B cell (primary cell): Measurements from ENCODE around the gene TMEM255B. TPM values are rescaled to one million over a fixed set of nuclear protein-coding genes. Genes with fewer than 3 reads are reported as not detected.

Experiments
- ATAC-seq: fragments of 200-7000 bp; cut with Tn5 transposase; one replicate; pipeline ENCODE4 v1.10.0; 2021; ENCODE audit warnings: low read depth, mild to moderate bottlenecking, moderate number of reproducible peaks, moderate library complexity
- CTCF ChIA-PET: fragments of 350-600 bp; sonication (Branson Sonifier 250); formaldehyde crosslinking; loops from one replicate; lab custom pipeline; 2021; ENCODE audit warnings: antibody characterized with exemption, inconsistent platforms; lab: Charles Lee
- POLR2A ChIA-PET: fragments of 350-600 bp; sonication (Branson Sonifier 250); formaldehyde crosslinking; loops from one replicate; lab custom pipeline; 2021; ENCODE audit warnings: antibody characterized with exemption; lab: Charles Lee
- DNase-seq: peaks from one replicate; pipeline ENCODE4 v3.0.0; 2013
- H2AFZ ChIP-seq: 2 replicates; pipeline ENCODE4 v1.6.1; 2012; ENCODE audit warnings: mild to moderate bottlenecking, low read depth, low read length; ENCODE audit not compliant: insufficient read depth, poor library complexity, severe bottlenecking
- H3K27ac ChIP-seq, 2 donors: 1 replicate in 1 of 2; 2 replicates in 1 of 2; pipeline ENCODE4 v1.5.1; 2012 to 2013; ENCODE audit warnings: low read length in 2 of 2, mild to moderate bottlenecking in 2 of 2, moderate library complexity in 1 of 2
- H3K27me3 ChIP-seq, 4 experiments: fragments of 200-600 bp in 1 of 4; sonication (generic) in 1 of 4; replicated peaks in 1 of 4; 1 replicate in 2 of 4; 2 replicates in 2 of 4; pipeline versions ENCODE4 v1.6.1 to v1.7.0; 2013 to 2016; ENCODE audit warnings: low read length in 3 of 4, mild to moderate bottlenecking in 2 of 4, mixed read lengths in 1 of 4, moderate library complexity in 1 of 4; ENCODE audit not compliant: insufficient read depth in 4 of 4, control insufficient read depth in 3 of 4; ENCODE audit errors: control extremely low read depth in 1 of 4
- H3K36me3 ChIP-seq, 2 experiments: replicated peaks in 1 of 2; 1 replicate in 1 of 2; 2 replicates in 1 of 2; pipeline versions ENCODE4 v1.6.1 to v1.7.1; 2013; ENCODE audit warnings: low read length in 1 of 2; ENCODE audit not compliant: insufficient read depth in 2 of 2, control insufficient read depth in 1 of 2; ENCODE audit errors: control extremely low read depth in 1 of 2, extremely low read depth in 1 of 2
- H3K4me1 ChIP-seq, 2 donors: fragments of 200-600 bp in 1 of 2; sonication (generic) in 1 of 2; 1 replicate in 1 of 2; 2 replicates in 1 of 2; pipeline versions ENCODE4 v1.5.1 to v1.6.1; 2013 to 2017; ENCODE audit warnings: low read length in 2 of 2; ENCODE audit not compliant: control insufficient read depth in 2 of 2, insufficient read depth in 2 of 2
- H3K4me2 ChIP-seq: replicated peaks from 2 replicates; pipeline ENCODE3; 2012; ENCODE audit warnings: mild to moderate bottlenecking, low read depth, low read length; ENCODE audit not compliant: poor library complexity, severe bottlenecking
- H3K4me3 ChIP-seq, 5 experiments: fragments of 200-600 bp in 1 of 5; sonication (generic) in 1 of 5; 1 replicate in 3 of 5; 2 replicates in 2 of 5; pipeline versions ENCODE4 v1.5.1 to v1.7.0; 2011 to 2016; ENCODE audit warnings: low read length in 4 of 5, mild to moderate bottlenecking in 4 of 5, low read depth in 2 of 5, control low read depth in 1 of 5, moderate library complexity in 1 of 5; ENCODE audit not compliant: insufficient read depth in 1 of 5; ENCODE audit errors: control extremely low read depth in 1 of 5, extremely low read depth in 1 of 5
- H3K79me2 ChIP-seq: fragments of 200-600 bp; sonication (generic); one replicate; pipeline ENCODE4 v1.6.0; 2016; ENCODE audit warnings: low read length; ENCODE audit not compliant: control insufficient read depth, insufficient read depth
- H3K9ac ChIP-seq: fragments of 200-600 bp; sonication (generic); 2 replicates; pipeline ENCODE4 v1.6.1; 2017; ENCODE audit warnings: mild to moderate bottlenecking, low read length, moderate library complexity
- H3K9me3 ChIP-seq, 3 donors: one replicate each; pipeline versions ENCODE4 v1.6.1 to v1.7.1; 2013; ENCODE audit warnings: low read length in 2 of 3; ENCODE audit not compliant: control insufficient read depth in 2 of 3, insufficient read depth in 1 of 3; ENCODE audit errors: control extremely low read depth in 1 of 3
- H4K20me1 ChIP-seq: 2 replicates; pipeline ENCODE4 v1.6.0; 2012; ENCODE audit warnings: mild to moderate bottlenecking, low read length; ENCODE audit not compliant: insufficient read depth, control insufficient read depth, poor library complexity, severe bottlenecking
- H3K27ac Mint-ChIP-seq: one replicate; pipeline ENCODE4 v1.8.0; 2021; ENCODE audit warnings: mixed read lengths
- H3K27me3 Mint-ChIP-seq: one replicate; pipeline ENCODE4 v1.8.0; 2021; ENCODE audit warnings: mixed read lengths
- H3K4me1 Mint-ChIP-seq: one replicate; pipeline ENCODE4 v1.8.0; 2021; ENCODE audit warnings: mixed read lengths
- H3K4me3 Mint-ChIP-seq: one replicate; pipeline ENCODE4 v1.8.0; 2021; ENCODE audit warnings: mixed read lengths
- H3K9me3 Mint-ChIP-seq: one replicate; pipeline ENCODE4 v1.8.0; 2022; ENCODE audit warnings: mixed read lengths; ENCODE audit not compliant: insufficient read depth
- CTCF ChIP-seq: fragments of 200-600 bp; IDR thresholded peaks from one replicate; pipeline ENCODE4 v1.8.0; 2022; ENCODE audit warnings: antibody characterized with exemption, mild to moderate bottlenecking
- EZH2 ChIP-seq: IDR thresholded peaks from 2 replicates; pipeline ENCODE4 v1.6.1; 2012; ENCODE audit warnings: borderline replicate concordance, low read depth, mild to moderate bottlenecking, moderate library complexity, low read length; ENCODE audit not compliant: insufficient read depth, poor library complexity, severe bottlenecking
- WGBS: methylation state at CpG from one replicate; pipeline ENCODE4 v1.1.5; 2013; ENCODE audit warnings: missing lambda C conversion rate; ENCODE audit not compliant: insufficient coverage; 5-methylcytosine and 5-hydroxymethylcytosine counted together
- intact Hi-C: fragments of 100-400 bp; cut with micrococcal nuclease; formaldehyde crosslinking; loops from one replicate; pipeline ENCODE4 v1.10.0; 2022
- polyA plus RNA-seq: library from polyadenylated mRNA; depleted of rRNA; stranded (reverse); fragments of >200 nt; gene quantifications from 2 replicates; pipeline ENCODE4 v1.2.3, GENCODE V29; 2012
- total RNA-seq, 2 donors: library from RNA; stranded (reverse); fragments of 120-200 nt in 1 of 2; gene quantifications; 1 replicate in 1 of 2; 2 replicates in 1 of 2; pipeline versions ENCODE4 v1.2.3 to v1.2.4, GENCODE V29; 2013 to 2022

TMEM255B gene
- total and polyA plus RNA-seq, 2 donors (not counting 1 experiment from before 2014, with no cell fraction given), result 2.1 to 8.2 TPM

GRCh38 chr13:113811081-113811928 is 52.3 kb downstream of the TMEM255B start:
- Histone ChIP-seq H3K4me3 (no peak overlapping the region), H3K4me2 (no peak overlapping the region), H3K36me3 (no peaks in the 10 kb centered on the region), H2AFZ (no peak overlapping the region), H3K9me3 (peaks cover 0 to 56% (median 15%) of the 10 kb centered on the region in 3 donors), H3K4me1 (peaks cover 5 to 11% of the 10 kb centered on the region in 2 donors), H4K20me1 (peaks cover 7% of the 10 kb centered on the region), H3K79me2 (peaks cover 15% of the 10 kb centered on the region), H3K9ac (no peak overlapping the region), H3K27ac (no peak overlapping the region), H3K27me3 (no peaks in the 10 kb centered on the region)
- TF ChIP-seq CTCF, result no peak
- TF ChIP-seq EZH2, result no peak
- Mint-ChIP-seq H3K4me1 (peaks cover 11% of the 10 kb centered on the region), H3K9me3 (peaks cover 5% of the 10 kb centered on the region), H3K27ac (no peak overlapping the region), H3K27me3 (no peaks in the 10 kb centered on the region), H3K4me3 (no peak overlapping the region)
- POLR2A ChIA-PET, result no interaction called here
- ATAC-seq (no peak), DNase-seq (no peak)
- 92% methylated on average over 17 of the region's 30 CpGs for WGBS
- intact Hi-C loops, result no loop called here
- CTCF ChIA-PET, result no interaction called here
